ENCODE results near the gene PTRH2.

- TF ChIP-seq, protein P1, sequence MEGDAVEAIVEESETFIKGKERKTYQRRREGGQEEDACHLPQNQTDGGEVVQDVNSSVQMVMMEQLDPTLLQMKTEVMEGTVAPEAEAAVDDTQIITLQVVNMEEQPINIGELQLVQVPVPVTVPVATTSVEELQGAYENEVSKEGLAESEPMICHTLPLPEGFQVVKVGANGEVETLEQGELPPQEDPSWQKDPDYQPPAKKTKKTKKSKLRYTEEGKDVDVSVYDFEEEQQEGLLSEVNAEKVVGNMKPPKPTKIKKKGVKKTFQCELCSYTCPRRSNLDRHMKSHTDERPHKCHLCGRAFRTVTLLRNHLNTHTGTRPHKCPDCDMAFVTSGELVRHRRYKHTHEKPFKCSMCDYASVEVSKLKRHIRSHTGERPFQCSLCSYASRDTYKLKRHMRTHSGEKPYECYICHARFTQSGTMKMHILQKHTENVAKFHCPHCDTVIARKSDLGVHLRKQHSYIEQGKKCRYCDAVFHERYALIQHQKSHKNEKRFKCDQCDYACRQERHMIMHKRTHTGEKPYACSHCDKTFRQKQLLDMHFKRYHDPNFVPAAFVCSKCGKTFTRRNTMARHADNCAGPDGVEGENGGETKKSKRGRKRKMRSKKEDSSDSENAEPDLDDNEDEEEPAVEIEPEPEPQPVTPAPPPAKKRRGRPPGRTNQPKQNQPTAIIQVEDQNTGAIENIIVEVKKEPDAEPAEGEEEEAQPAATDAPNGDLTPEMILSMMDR (IDR thresholded peaks at IDR 0.05; ENCODE audit: poor library complexity) = no peak
- TF ChIP-seq EZH2 (IDR thresholded peaks at IDR 0.05; ENCODE audit: borderline replicate concordance) (no peak), EZH2phosphoT487 (IDR thresholded peaks at IDR 0.05; ENCODE audit: low read depth, severe bottlenecking, unreplicated experiment) (no peak)
These were observed 15.4 kb upstream of the PTRH2 start for GRCh38 chr17:59722623-59723022.
